ENCODE results near the gene VPS13A. TPM values are rescaled to one million over a fixed set of nuclear protein-coding genes. Genes with fewer than 3 reads are reported as not detected.
"Not testable (repeated sequence)": the region's sequence is repeated elsewhere in the genome, so short reads cannot be mapped to it uniquely, and the experiment has no call there.

Gene VPS13A
- total RNA-seq, 2 experiments from 2014 or later = 27.3 to 30.4 TPM

GRCh38 chr9:77267762-77268161 is 90.4 kb downstream of the VPS13A start:
- H3K27me3 Mint-ChIP-seq; H3K27ac Mint-ChIP-seq; intact Hi-C loops (cut with micrococcal nuclease); H3K4me1 Mint-ChIP-seq (ENCODE audit: low read depth); H3K4me3 Mint-ChIP-seq; POLR2A ChIA-PET; DNase-seq; CTCF ChIA-PET: not testable (repeated sequence)
- H3K9me3 Mint-ChIP-seq = peaks cover 20% of the 10 kb centered on the region
- H3K36me3 Mint-ChIP-seq = peaks cover 47% of the 10 kb centered on the region

DNA sequence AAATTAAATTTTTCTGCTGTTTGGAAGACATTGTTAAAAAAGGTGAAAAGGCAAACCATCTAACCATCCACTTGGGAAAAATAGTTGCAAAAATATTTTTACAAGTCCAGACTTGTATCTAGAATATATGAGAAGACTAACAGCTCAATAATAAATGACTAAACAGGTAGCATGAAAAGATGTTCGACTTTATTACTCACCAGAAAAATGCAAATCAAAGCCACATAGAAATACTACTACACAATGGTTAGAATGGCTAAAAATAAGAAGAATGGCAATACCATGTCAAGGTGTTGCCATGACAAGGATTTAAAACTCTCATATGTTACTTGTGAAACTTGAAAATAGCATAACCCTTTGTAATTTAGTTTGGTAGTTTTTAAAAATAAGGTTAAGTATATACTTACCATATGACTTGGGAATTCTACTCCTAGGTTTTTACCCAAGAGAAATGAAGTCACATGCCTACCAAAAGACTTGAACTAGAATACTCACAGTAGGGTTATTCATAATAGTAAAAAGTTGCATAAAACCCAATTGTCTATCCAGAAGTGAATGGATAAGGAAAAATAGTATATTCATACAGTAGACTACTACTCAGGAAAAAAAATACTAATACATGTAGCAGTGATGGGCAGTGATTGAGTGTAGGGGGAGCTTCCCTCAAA is 93.8 kb downstream of the VPS13A start:
- intact Hi-C loops (cut with micrococcal nuclease) = no loop called here
- CTCF ChIA-PET = no interaction called here
- no peak overlapping the region for H3K27ac Mint-ChIP-seq

GRCh38 chr9:77276799-77277198 is 99.5 kb downstream of the VPS13A start:
- H3K4me1 Mint-ChIP-seq (ENCODE audit: low read depth) = no peaks in the 10 kb centered on the region
- no peak for DNase-seq
- H3K4me3 Mint-ChIP-seq = no peak overlapping the region
- POLR2A ChIA-PET = no interaction called here
- peaks cover 14% of the 10 kb centered on the region for H3K36me3 Mint-ChIP-seq
- H3K27ac Mint-ChIP-seq = no peak overlapping the region
- H3K27me3 Mint-ChIP-seq = no peaks in the 10 kb centered on the region
- intact Hi-C loops (cut with micrococcal nuclease) = no loop called here
- CTCF ChIA-PET = no interaction called here
- no peaks in the 10 kb centered on the region for H3K9me3 Mint-ChIP-seq

More for the DNA sequence above, 93.8 kb downstream of the VPS13A start:
- H3K36me3 Mint-ChIP-seq = peaks cover 17% of the 10 kb centered on the region
- peaks cover under 1% of the 10 kb centered on the region for H3K9me3 Mint-ChIP-seq
- POLR2A ChIA-PET = no interaction called here
- H3K27me3 Mint-ChIP-seq = no peaks in the 10 kb centered on the region
- H3K4me3 Mint-ChIP-seq = no peak overlapping the region
- no peaks in the 10 kb centered on the region for H3K4me1 Mint-ChIP-seq (ENCODE audit: low read depth)
- no peak for DNase-seq

GRCh38 chr9:77277719-77278118 is 100.4 kb downstream of the VPS13A start:
- ChIA-PET POLR2A (no interaction called here), CTCF (no interaction called here)

DNA sequence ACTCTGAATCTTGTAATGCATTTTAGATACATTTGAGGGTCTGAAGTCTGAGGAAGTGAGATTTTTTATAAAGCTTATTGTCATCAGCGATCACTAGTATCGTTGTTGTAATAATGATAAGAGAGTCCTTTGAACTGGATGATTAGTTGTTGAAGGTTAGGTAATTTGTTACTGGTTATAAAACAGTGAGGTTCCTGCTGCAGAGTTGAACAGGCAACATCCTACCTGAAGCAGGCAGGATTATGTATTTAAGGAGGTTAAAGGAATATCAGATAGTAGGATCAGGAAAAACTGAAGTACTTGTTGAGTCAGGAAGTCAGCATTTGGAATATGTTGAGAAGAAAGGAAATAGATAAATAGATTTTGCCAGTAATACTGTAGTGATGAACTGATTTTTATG is 106.7 kb downstream of the VPS13A start:
- intact Hi-C loops (cut with micrococcal nuclease) = no loop called here
- ChIA-PET POLR2A (no interaction called here), CTCF (no interaction called here)
- DNase-seq = no peak
- H3K27me3 Mint-ChIP-seq = no peaks in the 10 kb centered on the region
- peaks cover 49% of the 10 kb centered on the region for H3K36me3 Mint-ChIP-seq
- peaks cover 20% of the 10 kb centered on the region for H3K9me3 Mint-ChIP-seq
- H3K4me3 Mint-ChIP-seq = no peak overlapping the region
- H3K27ac Mint-ChIP-seq = no peak overlapping the region
- H3K4me1 Mint-ChIP-seq (ENCODE audit: low read depth) = no peaks in the 10 kb centered on the region

More at GRCh38 chr9:77277719-77278118, 100.4 kb downstream of the VPS13A start:
- H3K27ac Mint-ChIP-seq = no peak overlapping the region
- intact Hi-C loops (cut with micrococcal nuclease) = no loop called here
- H3K36me3 Mint-ChIP-seq = peaks cover 14% of the 10 kb centered on the region
- no peaks in the 10 kb centered on the region for H3K27me3 Mint-ChIP-seq
- DNase-seq = no peak
- no peaks in the 10 kb centered on the region for H3K4me1 Mint-ChIP-seq (ENCODE audit: low read depth)
- H3K9me3 Mint-ChIP-seq = no peaks in the 10 kb centered on the region
- H3K4me3 Mint-ChIP-seq = no peak overlapping the region

- no peak for DNase-seq
- ChIA-PET CTCF (no interaction called here), POLR2A (no interaction called here)
- H3K4me1 Mint-ChIP-seq (ENCODE audit: low read depth) = no peaks in the 10 kb centered on the region
- H3K27ac Mint-ChIP-seq = no peak overlapping the region
- no peak overlapping the region for H3K4me3 Mint-ChIP-seq
- H3K9me3 Mint-ChIP-seq = peaks cover 20% of the 10 kb centered on the region
- peaks cover 51% of the 10 kb centered on the region for H3K36me3 Mint-ChIP-seq
- no peaks in the 10 kb centered on the region for H3K27me3 Mint-ChIP-seq
- intact Hi-C loops (cut with micrococcal nuclease) = no loop called here
These were observed 107.3 kb downstream of the VPS13A start for GRCh38 chr9:77284616-77285015.

GRCh38 chr9:77290373-77290772 is 113.0 kb downstream of the VPS13A start:
- DNase-seq = no peak
- POLR2A ChIA-PET = no interaction called here
- H3K36me3 Mint-ChIP-seq = peaks cover 55% of the 10 kb centered on the region

GRCh38 chr9:77291714-77292113 is 114.4 kb downstream of the VPS13A start:
- ChIA-PET CTCF (no interaction called here), POLR2A (interaction anchor here (0.6 kb wide), 1 partner anchor 898 kb away, joined by 6 read pairs; the partner anchor contains the start of gene RFK)
- no peaks in the 10 kb centered on the region for H3K27me3 Mint-ChIP-seq
- H3K9me3 Mint-ChIP-seq = peaks cover 14% of the 10 kb centered on the region
- no peak overlapping the region for H3K4me3 Mint-ChIP-seq
- no peak for DNase-seq
- intact Hi-C loops (cut with micrococcal nuclease) = no loop called here
- peaks cover 42% of the 10 kb centered on the region for H3K36me3 Mint-ChIP-seq
- no peaks in the 10 kb centered on the region for H3K4me1 Mint-ChIP-seq (ENCODE audit: low read depth)
- no peak overlapping the region for H3K27ac Mint-ChIP-seq

More at GRCh38 chr9:77290373-77290772, 113.0 kb downstream of the VPS13A start:
- Mint-ChIP-seq H3K27me3 (no peaks in the 10 kb centered on the region), H3K4me1 (ENCODE audit: low read depth) (no peaks in the 10 kb centered on the region), H3K4me3 (no peak overlapping the region), H3K9me3 (peaks cover 20% of the 10 kb centered on the region), H3K27ac (no peak overlapping the region)
- CTCF ChIA-PET = interaction anchor here (0.6 kb wide), 1 partner anchor 15 kb away, joined by 3 read pairs; no protein-coding TSS in a partner anchor
- intact Hi-C loops (cut with micrococcal nuclease) = no loop called here

DNA sequence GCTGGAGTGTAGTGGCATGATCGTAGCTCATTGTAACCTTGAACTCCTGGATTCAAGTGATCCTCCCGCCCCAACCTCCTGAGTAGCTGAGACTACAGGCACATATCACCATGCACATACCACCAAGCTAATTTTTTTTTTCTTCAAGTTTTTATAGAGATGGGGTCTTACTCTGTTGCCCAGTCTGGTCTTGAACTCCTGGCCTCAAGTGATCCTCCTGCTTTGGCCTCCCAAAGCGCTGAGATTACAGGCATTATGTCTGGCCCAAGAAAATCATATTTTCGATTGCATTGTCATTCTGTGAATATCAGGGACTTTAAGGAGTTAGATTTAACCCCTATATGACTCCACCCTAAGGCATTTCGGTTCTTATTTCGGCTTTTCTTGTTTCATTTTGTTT is 116.6 kb downstream of the VPS13A start:
- Mint-ChIP-seq H3K4me3 (no peak overlapping the region), H3K9me3 (peaks cover 3% of the 10 kb centered on the region), H3K27ac (no peak overlapping the region), H3K36me3 (peaks cover 23% of the 10 kb centered on the region), H3K27me3 (no peaks in the 10 kb centered on the region), H3K4me1 (ENCODE audit: low read depth) (no peaks in the 10 kb centered on the region)
- intact Hi-C loops (cut with micrococcal nuclease) = no loop called here
- POLR2A ChIA-PET = no interaction called here
- DNase-seq = no peak
- CTCF ChIA-PET = no interaction called here

- intact Hi-C loops (cut with micrococcal nuclease) = no loop called here
- Mint-ChIP-seq H3K4me1 (ENCODE audit: low read depth) (peaks cover 10% of the 10 kb centered on the region), H3K4me3 (no peak overlapping the region), H3K27me3 (no peaks in the 10 kb centered on the region), H3K9me3 (no peaks in the 10 kb centered on the region), H3K36me3 (peaks cover 14% of the 10 kb centered on the region), H3K27ac (no peak overlapping the region)
- DNase-seq = no peak
- ChIA-PET POLR2A (no interaction called here), CTCF (no interaction called here)
These were observed 127.2 kb downstream of the VPS13A start for GRCh38 chr9:77304543-77304942.

DNA sequence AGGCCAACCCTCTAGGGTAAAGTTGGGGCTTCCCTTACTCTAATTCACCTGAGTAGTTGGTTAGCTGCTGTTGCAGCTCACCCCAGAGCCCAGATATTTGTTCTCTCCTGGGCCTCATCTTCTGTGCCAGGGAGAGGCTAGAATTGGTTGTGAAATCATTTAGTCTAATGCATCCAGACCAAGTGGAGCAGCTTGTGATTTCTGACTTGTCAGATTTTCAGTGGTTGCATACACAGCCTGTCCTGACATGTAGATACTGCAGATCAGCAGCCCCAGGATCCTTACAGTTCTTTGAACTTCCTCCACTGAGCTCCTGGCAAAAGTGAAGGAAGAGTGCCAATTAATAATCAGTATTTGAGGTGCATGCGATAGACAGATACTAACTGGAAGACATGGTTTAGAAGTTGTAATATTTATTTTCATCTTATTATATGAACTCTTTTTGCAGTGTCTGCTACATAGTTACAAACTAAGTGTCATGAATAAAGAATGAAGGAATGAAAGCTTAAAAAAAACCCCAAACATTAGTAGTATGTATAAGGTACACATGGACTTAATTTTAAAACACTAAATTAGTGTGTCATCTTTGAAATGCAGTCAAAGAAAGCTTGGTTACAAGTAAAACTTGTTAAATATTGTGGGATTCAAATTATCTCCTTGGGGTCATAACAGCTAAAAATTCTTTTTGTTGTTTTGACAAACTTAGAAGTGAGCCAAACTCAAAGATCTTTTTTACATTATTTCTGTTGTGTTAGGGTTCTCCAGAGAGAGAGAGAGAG is 128.5 kb downstream of the VPS13A start:
- intact Hi-C loops (cut with micrococcal nuclease) = no loop called here
- H3K4me3 Mint-ChIP-seq = no peak overlapping the region
- ChIA-PET POLR2A (no interaction called here), CTCF (interaction anchor here (0.6 to 1.5 kb wide), 2 partner anchors 16 to 151 kb away, joined by 3 read pairs; no protein-coding TSS in a partner anchor)
- DNase-seq = no peak
- H3K4me1 Mint-ChIP-seq (ENCODE audit: low read depth) = peaks cover 10% of the 10 kb centered on the region
- peaks cover 20% of the 10 kb centered on the region for H3K36me3 Mint-ChIP-seq
- no peaks in the 10 kb centered on the region for H3K27me3 Mint-ChIP-seq
- H3K27ac Mint-ChIP-seq = no peak overlapping the region
- no peaks in the 10 kb centered on the region for H3K9me3 Mint-ChIP-seq

DNA sequence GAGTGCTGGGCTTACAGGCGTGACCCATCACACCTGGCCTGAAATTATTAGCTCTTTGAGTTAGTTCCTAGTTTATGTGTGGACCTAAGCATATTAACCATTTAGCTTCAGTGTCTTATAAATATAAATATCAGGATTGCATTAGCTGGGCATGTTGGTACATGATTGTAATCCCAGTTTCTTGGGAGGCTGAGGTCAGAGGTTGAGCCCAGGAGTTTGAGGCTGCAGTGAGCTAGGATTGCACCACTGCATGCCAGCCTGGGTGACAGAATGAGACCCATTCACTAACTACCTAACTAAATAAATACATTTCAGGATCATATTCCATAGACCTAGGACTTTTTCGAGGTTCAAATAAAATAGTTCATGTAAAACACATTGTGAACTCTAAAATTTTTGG is 129.8 kb downstream of the VPS13A start:
- H3K27me3 Mint-ChIP-seq = no peaks in the 10 kb centered on the region
- intact Hi-C loops (cut with micrococcal nuclease) = no loop called here
- DNase-seq = no peak
- H3K36me3 Mint-ChIP-seq = peaks cover 23% of the 10 kb centered on the region
- CTCF ChIA-PET = no interaction called here
- no peak overlapping the region for H3K4me3 Mint-ChIP-seq
- H3K9me3 Mint-ChIP-seq = no peaks in the 10 kb centered on the region
- H3K4me1 Mint-ChIP-seq (ENCODE audit: low read depth) = peaks cover 10% of the 10 kb centered on the region
- H3K27ac Mint-ChIP-seq = no peak overlapping the region
- POLR2A ChIA-PET = no interaction called here

- DNase-seq = no peak
- intact Hi-C loops (cut with micrococcal nuclease) = no loop called here
- Mint-ChIP-seq H3K27ac (no peak overlapping the region), H3K9me3 (no peaks in the 10 kb centered on the region), H3K27me3 (no peaks in the 10 kb centered on the region), H3K4me3 (no peak overlapping the region), H3K36me3 (peaks cover 29% of the 10 kb centered on the region), H3K4me1 (ENCODE audit: low read depth) (no peaks in the 10 kb centered on the region)
- ChIA-PET CTCF (no interaction called here), POLR2A (no interaction called here)
These were observed 138.7 kb downstream of the VPS13A start for GRCh38 chr9:77316058-77316457.
